Naive thymus-derived CD8-positive, alpha-beta T cell (primary cell): ENCODE results near the gene ACADVL. TPM values are rescaled to one million over a fixed set of nuclear protein-coding genes. Genes with fewer than 3 reads are reported as not detected.

Experiments
- ATAC-seq, 2 donors: fragments of 150-1000 bp; cut with Tn5 transposase in 1 of 2; sonication (Bioruptor Pico), chemical (Tn5 transposase) in 1 of 2; 1 replicate in 1 of 2; 2 replicates in 1 of 2; pipeline ENCODE4 v1.10.0; 2021; ENCODE audit warnings: mild to moderate bottlenecking in 2 of 2, moderate library complexity in 2 of 2
- POLR2A ChIA-PET: fragments of 350-600 bp; sonication (Branson Sonifier 250); formaldehyde crosslinking; loops from one replicate; lab custom pipeline; 2021; ENCODE audit warnings: antibody characterized with exemption; lab: Charles Lee
- DNase-seq, 10 donors: peaks; one replicate each; pipeline versions ENCODE4 v3.0.0 to v3.0.0-alpha.2; 2020 to 2022
- H3K27ac Mint-ChIP-seq, 10 donors: one replicate each; pipeline ENCODE4 v1.8.0; 2020 to 2022; ENCODE audit warnings: mild to moderate bottlenecking in 10 of 10, mixed read lengths in 10 of 10, moderate library complexity in 4 of 10, inconsistent platforms in 1 of 10
- H3K27me3 Mint-ChIP-seq, 5 donors: one replicate each; pipeline ENCODE4 v1.8.0; 2021 to 2022; ENCODE audit warnings: mixed read lengths in 5 of 5
- H3K36me3 Mint-ChIP-seq, 3 donors: one replicate each; pipeline ENCODE4 v1.8.0; 2020 to 2022; ENCODE audit warnings: mixed read lengths in 3 of 3, mild to moderate bottlenecking in 2 of 3, inconsistent platforms in 1 of 3
- H3K4me1 Mint-ChIP-seq, 4 donors: one replicate each; pipeline ENCODE4 v1.8.0; 2021 to 2022; ENCODE audit warnings: mixed read lengths in 4 of 4
- H3K4me3 Mint-ChIP-seq, 10 donors: one replicate each; pipeline ENCODE4 v1.8.0; 2020 to 2022; ENCODE audit warnings: mild to moderate bottlenecking in 10 of 10, mixed read lengths in 10 of 10, moderate library complexity in 6 of 10, inconsistent platforms in 1 of 10
- H3K9me3 Mint-ChIP-seq, 9 donors: one replicate each; pipeline ENCODE4 v1.8.0; 2020 to 2022; ENCODE audit warnings: mixed read lengths in 9 of 9, mild to moderate bottlenecking in 3 of 9, inconsistent platforms in 1 of 9, moderate library complexity in 1 of 9
- polyA plus RNA-seq, 3 donors: library from polyadenylated mRNA; unstranded; fragments of 300-500 nt; fragmentation: Illumina TruSeq; gene quantifications; one replicate each; pipeline ENCODE4 v1.2.3, GENCODE V29; 2021
- total RNA-seq, 8 experiments: library from RNA in 2 of 8; stranded (reverse) in 2 of 8; gene quantifications; one replicate each; pipeline ENCODE4 v1.2.3 and lab custom pipeline; 2021 to 2026

Gene ACADVL
- total and polyA plus RNA-seq, 5 experiments from 2014 or later, result 78.8 to 402 (median 91.2) TPM

GRCh38 chr17:7220593-7221277 is 997 bp downstream of the ACADVL start:
- H3K36me3 Mint-ChIP-seq, result peaks cover 0 to 26% (median 0%) of the 10 kb centered on the region in 3 donors
- peak overlapping the region; percentile 90 to 99 (median 94) for H3K27ac Mint-ChIP-seq
- H3K27me3 Mint-ChIP-seq, result no peaks in the 10 kb centered on the region
- POLR2A ChIA-PET, result interaction anchor here (0.5 to 14.0 kb wide), 14 partner anchors 15 to 460 kb away, joined by 3 to 371 read pairs (median 5); partner anchors contain the start of genes ACAP1, CLDN7, CTDNEP1 and DVL2
- peak overlapping the region; percentile 88 to 95 (median 94) for H3K4me3 Mint-ChIP-seq
- no peaks in the 10 kb centered on the region for H3K9me3 Mint-ChIP-seq
- ATAC-seq (peak; percentile 38 to 59), DNase-seq (peak; percentile 36 to 79 (median 50))
- H3K4me1 Mint-ChIP-seq, result peaks cover 33 to 56% (median 50%) of the 10 kb centered on the region in 4 donors

DNA sequence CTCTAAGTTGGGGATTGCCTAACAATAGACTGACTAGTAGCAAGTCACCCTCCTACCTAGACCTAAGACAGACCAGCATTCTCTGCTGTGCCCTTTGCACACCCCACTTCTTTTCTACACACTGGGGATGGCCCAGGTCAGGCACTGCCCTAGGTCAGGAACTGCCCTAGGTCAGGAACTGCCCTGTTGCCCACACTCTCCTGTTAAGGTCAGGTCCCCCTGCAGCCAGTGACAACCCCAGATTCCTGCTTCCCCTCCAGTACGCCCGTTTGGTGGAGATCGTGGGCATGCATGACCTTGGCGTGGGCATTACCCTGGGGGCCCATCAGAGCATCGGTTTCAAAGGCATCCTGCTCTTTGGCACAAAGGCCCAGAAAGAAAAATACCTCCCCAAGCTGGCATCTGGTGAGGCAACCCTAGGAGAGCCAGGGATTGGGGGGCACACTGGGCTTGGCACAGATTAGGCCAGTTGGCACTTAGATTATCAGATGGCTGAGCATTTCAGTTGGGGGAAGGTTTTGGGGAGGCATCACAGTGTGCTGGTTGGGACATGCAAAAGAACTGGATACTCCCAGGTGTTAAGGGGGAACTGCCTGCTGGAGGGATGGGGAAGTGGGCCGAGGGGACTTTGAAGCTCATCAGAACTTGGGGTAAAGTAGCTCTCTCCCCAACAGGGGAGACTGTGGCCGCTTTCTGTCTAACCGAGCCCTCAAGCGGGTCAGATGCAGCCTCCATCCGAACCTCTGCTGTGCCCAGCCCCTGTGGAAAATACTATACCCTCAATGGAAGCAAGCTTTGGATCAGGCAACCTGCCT is 1.7 kb downstream of the ACADVL start:
- peaks cover 26 to 49% (median 43%) of the 10 kb centered on the region in 4 donors for H3K4me1 Mint-ChIP-seq

GRCh38 chr17:7222093-7222971 is 2.6 kb downstream of the ACADVL start:
- DNase-seq (no peak), ATAC-seq (no peak)
- Mint-ChIP-seq H3K4me1 (peaks cover 22 to 43% (median 38%) of the 10 kb centered on the region in 4 donors), H3K27ac (peak overlapping the region in 4 of 10 donors; percentile 62 to 79 (median 72)), H3K4me3 (peak overlapping the region in 2 of 10 donors; percentile 40 to 48), H3K36me3 (peaks cover 0 to 34% (median 2%) of the 10 kb centered on the region in 3 donors), H3K9me3 (no peaks in the 10 kb centered on the region), H3K27me3 (no peaks in the 10 kb centered on the region)
- POLR2A ChIA-PET, result interaction anchor here (1.1 to 14.0 kb wide), 6 partner anchors 14 to 177 kb away, joined by 3 to 371 read pairs (median 4); partner anchors contain the start of genes CTDNEP1, DVL2, GABARAP and GPS2

More for the DNA sequence above, 1.7 kb downstream of the ACADVL start:
- Mint-ChIP-seq H3K36me3 (peaks cover 0 to 29% (median 0%) of the 10 kb centered on the region in 3 donors), H3K27me3 (no peaks in the 10 kb centered on the region), H3K9me3 (no peaks in the 10 kb centered on the region), H3K4me3 (peak overlapping the region; percentile 45 to 95 (median 92)), H3K27ac (peak overlapping the region in 9 of 10 donors; percentile 66 to 99 (median 91))
- POLR2A ChIA-PET, result interaction anchor here (0.7 to 14.0 kb wide), 10 partner anchors 15 to 176 kb away, joined by 3 to 371 read pairs (median 5); partner anchors contain the start of genes ACAP1, CLDN7, CTDNEP1 and DVL2
- DNase-seq (no peak), ATAC-seq (no peak)

- H3K9me3 Mint-ChIP-seq, result no peaks in the 10 kb centered on the region
- H3K4me3 Mint-ChIP-seq, result no peak overlapping the region
- no peak for ATAC-seq
- no peak for DNase-seq
- H3K36me3 Mint-ChIP-seq, result peaks cover 0 to 36% (median 3%) of the 10 kb centered on the region in 3 donors
- H3K4me1 Mint-ChIP-seq, result peaks cover 19 to 37% (median 34%) of the 10 kb centered on the region in 4 donors
- peak overlapping the region in 1 of 10 donors; percentile 27 for H3K27ac Mint-ChIP-seq
- no peaks in the 10 kb centered on the region for H3K27me3 Mint-ChIP-seq
- POLR2A ChIA-PET, result interaction anchor here (14.0 kb wide), 1 partner anchor 13 kb away, joined by 371 read pairs; the partner anchor contains the start of genes DVL2, GABARAP and PHF23
These were observed 3.2 kb downstream of the ACADVL start for GRCh38 chr17:7222972-7223292.

DNA sequence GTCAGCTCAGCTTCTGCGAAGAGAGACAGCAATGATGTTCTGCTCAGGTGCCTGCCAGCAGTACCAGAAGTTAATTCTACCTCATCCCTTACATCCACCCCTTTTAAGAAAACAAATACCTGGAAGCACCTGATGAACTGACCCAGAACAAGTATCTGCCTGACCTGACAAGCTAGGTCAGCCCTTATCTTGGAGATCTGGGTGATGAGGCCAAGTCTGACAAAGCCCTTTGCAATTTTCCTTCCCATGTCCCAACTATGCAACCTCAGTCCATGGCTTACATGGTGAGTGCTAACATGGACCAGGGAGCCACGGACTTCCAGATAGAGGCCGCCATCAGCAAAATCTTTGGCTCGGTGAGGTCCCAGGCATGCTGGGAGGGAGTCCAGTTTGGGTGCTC is 3.6 kb downstream of the ACADVL start:
- Mint-ChIP-seq H3K9me3 (no peaks in the 10 kb centered on the region), H3K4me3 (no peak overlapping the region), H3K36me3 (peaks cover 0 to 40% (median 5%) of the 10 kb centered on the region in 3 donors), H3K27me3 (no peaks in the 10 kb centered on the region), H3K4me1 (peaks cover 19 to 35% (median 30%) of the 10 kb centered on the region in 4 donors), H3K27ac (peak overlapping the region in 2 of 10 donors; percentile 44 to 52)
- POLR2A ChIA-PET, result interaction anchor here (14.0 kb wide), 1 partner anchor 13 kb away, joined by 371 read pairs; the partner anchor contains the start of genes DVL2, GABARAP and PHF23
- no peak for DNase-seq
- ATAC-seq, result no peak

GRCh38 chr17:7224110-7224509 is 4.4 kb downstream of the ACADVL start:
- peaks cover 0 to 48% (median 5%) of the 10 kb centered on the region in 3 donors for H3K36me3 Mint-ChIP-seq
- H3K4me1 Mint-ChIP-seq, result peaks cover 15 to 28% (median 23%) of the 10 kb centered on the region in 4 donors
- H3K27ac Mint-ChIP-seq, result peak overlapping the region in 1 of 10 donors; percentile 18
- DNase-seq (no peak), ATAC-seq (no peak)
- no peak overlapping the region for H3K4me3 Mint-ChIP-seq
- no peaks in the 10 kb centered on the region for H3K9me3 Mint-ChIP-seq
- no peaks in the 10 kb centered on the region for H3K27me3 Mint-ChIP-seq
- POLR2A ChIA-PET, result interaction anchor here (14.0 kb wide), 1 partner anchor 12 kb away, joined by 371 read pairs; the partner anchor contains the start of genes DVL2, GABARAP and PHF23

DNA sequence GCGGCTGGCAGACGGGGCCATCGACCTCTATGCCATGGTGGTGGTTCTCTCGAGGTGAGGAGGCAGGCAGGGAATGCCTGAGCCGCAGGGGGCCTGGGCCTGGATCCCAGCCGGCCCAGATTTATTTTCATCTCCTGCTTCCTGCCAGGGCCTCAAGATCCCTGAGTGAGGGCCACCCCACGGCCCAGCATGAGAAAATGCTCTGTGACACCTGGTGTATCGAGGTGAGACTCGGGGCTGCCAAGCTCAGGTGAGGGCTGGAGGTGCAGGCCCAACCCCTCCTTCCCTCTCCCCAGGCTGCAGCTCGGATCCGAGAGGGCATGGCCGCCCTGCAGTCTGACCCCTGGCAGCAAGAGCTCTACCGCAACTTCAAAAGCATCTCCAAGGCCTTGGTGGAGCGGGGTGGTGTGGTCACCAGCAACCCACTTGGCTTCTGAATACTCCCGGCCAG is 4.9 kb downstream of the ACADVL start:
- H3K4me1 Mint-ChIP-seq, result peaks cover 10 to 22% (median 17%) of the 10 kb centered on the region in 4 donors
- DNase-seq (no peak), ATAC-seq (no peak)
- no peaks in the 10 kb centered on the region for H3K27me3 Mint-ChIP-seq
- no peak overlapping the region for H3K4me3 Mint-ChIP-seq
- H3K27ac Mint-ChIP-seq, result peak overlapping the region in 1 of 10 donors; percentile 61
- POLR2A ChIA-PET, result interaction anchor here (14.0 kb wide), 1 partner anchor 12 kb away, joined by 371 read pairs; the partner anchor contains the start of genes DVL2, GABARAP and PHF23
- no peaks in the 10 kb centered on the region for H3K9me3 Mint-ChIP-seq
- peaks cover 0 to 53% (median 5%) of the 10 kb centered on the region in 3 donors for H3K36me3 Mint-ChIP-seq

DNA sequence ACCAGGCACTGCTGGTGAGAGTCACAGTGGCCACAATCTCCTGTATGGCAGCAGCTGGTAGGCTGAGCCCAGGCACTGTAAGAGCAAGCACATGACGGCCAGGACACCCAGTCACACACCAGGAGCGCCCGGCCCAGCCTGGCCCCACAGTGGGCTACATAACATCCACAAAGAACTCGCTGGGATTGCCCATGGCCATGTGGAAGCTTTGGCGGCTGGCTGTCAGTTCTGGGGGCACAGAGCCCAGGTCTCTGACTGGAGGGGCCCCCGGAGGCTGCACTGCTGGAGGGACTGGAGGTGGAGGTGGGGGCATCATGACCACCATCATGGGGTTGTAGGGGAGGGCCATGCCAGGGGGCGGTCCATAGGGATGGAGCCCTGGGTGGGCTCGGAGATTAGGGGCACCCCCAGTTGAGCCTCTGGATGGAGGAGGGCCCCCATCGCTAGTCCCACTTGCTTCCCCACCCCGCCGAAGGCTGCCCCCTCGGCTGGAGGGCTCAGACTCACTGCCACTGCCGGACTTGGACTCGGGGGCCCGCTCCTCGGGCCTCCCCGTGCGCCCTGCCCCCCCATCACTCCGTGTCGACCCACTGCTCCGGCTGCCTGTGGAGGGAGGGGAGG is 6.1 kb downstream of the ACADVL start:
- peak overlapping the region in 2 of 10 donors; percentile 49 to 59 for H3K27ac Mint-ChIP-seq
- H3K4me3 Mint-ChIP-seq, result no peak overlapping the region
- peaks cover 7 to 16% (median 8%) of the 10 kb centered on the region in 4 donors for H3K4me1 Mint-ChIP-seq
- POLR2A ChIA-PET, result interaction anchor here (14.0 kb wide), 1 partner anchor 11 kb away, joined by 371 read pairs; the partner anchor contains the start of genes DVL2, GABARAP and PHF23
- no peak for ATAC-seq
- H3K9me3 Mint-ChIP-seq, result no peaks in the 10 kb centered on the region
- no peak for DNase-seq
- no peaks in the 10 kb centered on the region for H3K27me3 Mint-ChIP-seq
- H3K36me3 Mint-ChIP-seq, result peaks cover 0 to 62% (median 5%) of the 10 kb centered on the region in 3 donors

- peaks cover 3 to 13% (median 4%) of the 10 kb centered on the region in 4 donors for H3K4me1 Mint-ChIP-seq
- no peak overlapping the region for H3K4me3 Mint-ChIP-seq
- peaks cover 0 to 62% (median 5%) of the 10 kb centered on the region in 3 donors for H3K36me3 Mint-ChIP-seq
- POLR2A ChIA-PET, result interaction anchor here (18.2 kb wide), 1 partner anchor 8 kb away, joined by 371 read pairs; the partner anchor contains the start of genes ACADVL and DLG4
- H3K9me3 Mint-ChIP-seq, result no peaks in the 10 kb centered on the region
- DNase-seq (no peak), ATAC-seq (no peak)
- H3K27ac Mint-ChIP-seq, result peak overlapping the region in 2 of 10 donors; percentile 20 to 59
- H3K27me3 Mint-ChIP-seq, result no peaks in the 10 kb centered on the region
These were observed 7.3 kb downstream of the ACADVL start for GRCh38 chr17:7226721-7227710.

DNA sequence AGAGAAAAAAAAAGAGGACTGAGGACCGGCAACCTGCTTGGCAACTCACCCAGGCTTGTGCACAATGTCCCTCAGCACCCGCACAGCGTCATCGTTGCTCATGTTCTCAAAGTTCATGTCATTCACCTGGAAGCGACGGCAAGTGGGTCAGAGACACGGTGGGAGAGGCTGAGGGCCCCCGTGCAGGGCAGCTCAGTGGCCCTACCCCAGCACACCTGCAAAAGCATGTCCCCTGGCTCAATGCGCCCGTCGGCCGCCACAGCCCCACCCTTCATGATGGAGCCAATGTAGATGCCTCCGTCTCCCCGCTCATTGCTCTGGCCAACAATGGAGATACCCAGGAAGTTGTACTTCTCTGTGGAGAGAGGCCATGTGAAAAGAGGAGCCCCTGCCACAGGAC is 9.2 kb downstream of the ACADVL start:
- peaks cover 0 to 54% (median 5%) of the 10 kb centered on the region in 3 donors for H3K36me3 Mint-ChIP-seq
- no peaks in the 10 kb centered on the region for H3K9me3 Mint-ChIP-seq
- H3K27me3 Mint-ChIP-seq, result no peaks in the 10 kb centered on the region
- no peak for ATAC-seq
- POLR2A ChIA-PET, result interaction anchor here (18.2 kb wide), 1 partner anchor 10 kb away, joined by 371 read pairs; the partner anchor contains the start of genes ACADVL and DLG4
- no peak for DNase-seq
- peak overlapping the region in 1 of 10 donors; percentile 21 for H3K27ac Mint-ChIP-seq
- no peak overlapping the region for H3K4me3 Mint-ChIP-seq
- peaks cover 15 to 29% (median 21%) of the 10 kb centered on the region in 4 donors for H3K4me1 Mint-ChIP-seq
